Measurements from ENCODE around the gene GPC1. TPM values are rescaled to one million over a fixed set of nuclear protein-coding genes. Genes with fewer than 3 reads are reported as not detected.

The GPC1 gene
- total RNA-seq, 1 donor from 2014 or later: 187 TPM

- H3K4me3 ChIP-seq: no peak overlapping the region
- DNase-seq: no peak
- TF ChIP-seq, protein P1, sequence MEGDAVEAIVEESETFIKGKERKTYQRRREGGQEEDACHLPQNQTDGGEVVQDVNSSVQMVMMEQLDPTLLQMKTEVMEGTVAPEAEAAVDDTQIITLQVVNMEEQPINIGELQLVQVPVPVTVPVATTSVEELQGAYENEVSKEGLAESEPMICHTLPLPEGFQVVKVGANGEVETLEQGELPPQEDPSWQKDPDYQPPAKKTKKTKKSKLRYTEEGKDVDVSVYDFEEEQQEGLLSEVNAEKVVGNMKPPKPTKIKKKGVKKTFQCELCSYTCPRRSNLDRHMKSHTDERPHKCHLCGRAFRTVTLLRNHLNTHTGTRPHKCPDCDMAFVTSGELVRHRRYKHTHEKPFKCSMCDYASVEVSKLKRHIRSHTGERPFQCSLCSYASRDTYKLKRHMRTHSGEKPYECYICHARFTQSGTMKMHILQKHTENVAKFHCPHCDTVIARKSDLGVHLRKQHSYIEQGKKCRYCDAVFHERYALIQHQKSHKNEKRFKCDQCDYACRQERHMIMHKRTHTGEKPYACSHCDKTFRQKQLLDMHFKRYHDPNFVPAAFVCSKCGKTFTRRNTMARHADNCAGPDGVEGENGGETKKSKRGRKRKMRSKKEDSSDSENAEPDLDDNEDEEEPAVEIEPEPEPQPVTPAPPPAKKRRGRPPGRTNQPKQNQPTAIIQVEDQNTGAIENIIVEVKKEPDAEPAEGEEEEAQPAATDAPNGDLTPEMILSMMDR (IDR thresholded peaks at IDR 0.05; ENCODE audit: borderline replicate concordance): no peak
- peaks cover 22% of the 10 kb centered on the region for H3K36me3 ChIP-seq
- no peak overlapping the region for H3K27ac ChIP-seq (replicated peaks)
- intact Hi-C loops (cut with micrococcal nuclease): no loop called here
- no peaks in the 10 kb centered on the region for H3K27me3 ChIP-seq (ENCODE audit: low read depth)
- H3K4me1 ChIP-seq: peaks cover 20% of the 10 kb centered on the region
- peaks cover 2% of the 10 kb centered on the region for H3K9me3 ChIP-seq (replicated peaks)
These were observed 31.7 kb downstream of the GPC1 start for GRCh38 chr2:240467149-240467642.

DNA sequence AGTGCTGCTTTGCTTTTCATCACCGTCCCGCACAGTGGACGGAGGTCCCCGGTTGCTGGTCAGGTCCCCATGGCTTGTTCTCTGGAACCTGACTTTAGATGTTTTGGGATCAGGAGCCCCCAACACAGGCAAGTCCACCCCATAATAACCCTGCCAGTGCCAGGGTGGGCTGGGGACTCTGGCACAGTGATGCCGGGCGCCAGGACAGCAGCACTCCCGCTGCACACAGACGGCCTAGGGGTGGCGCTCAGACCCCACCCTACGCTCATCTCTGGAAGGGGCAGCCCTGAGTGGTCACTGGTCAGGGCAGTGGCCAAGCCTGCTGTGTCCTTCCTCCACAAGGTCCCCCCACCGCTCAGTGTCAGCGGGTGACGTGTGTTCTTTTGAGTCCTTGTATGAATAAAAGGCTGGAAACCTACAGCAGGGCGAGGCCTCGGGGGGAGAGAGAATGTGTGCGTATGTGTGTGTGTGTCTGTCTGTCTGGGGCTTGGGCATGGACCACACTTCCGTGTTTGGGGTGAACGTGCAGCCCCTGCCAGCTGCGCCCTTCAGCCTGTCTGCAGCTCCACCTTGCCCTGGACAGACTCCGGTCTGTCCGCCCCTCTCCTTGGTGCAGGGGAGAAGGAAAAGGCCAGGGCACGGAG is 32.3 kb downstream of the GPC1 start:
- TF ChIP-seq, protein P1 (IDR thresholded peaks at IDR 0.05; ENCODE audit: borderline replicate concordance): no peak
- H3K27me3 ChIP-seq (ENCODE audit: low read depth): no peaks in the 10 kb centered on the region
- intact Hi-C loops (cut with micrococcal nuclease): no loop called here

GRCh38 chr2:240468303-240469238 is 33.1 kb downstream of the GPC1 start:
- Histone ChIP-seq H3K4me3 (no peak overlapping the region), H3K9me3 (replicated peaks) (peaks cover 16% of the 10 kb centered on the region), H3K4me1 (peaks cover 20% of the 10 kb centered on the region), H3K36me3 (peaks cover 17% of the 10 kb centered on the region), H3K27ac (replicated peaks) (no peak overlapping the region), H3K27me3 (ENCODE audit: low read depth) (no peaks in the 10 kb centered on the region)
- TF ChIP-seq, protein P1 (IDR thresholded peaks at IDR 0.05; ENCODE audit: borderline replicate concordance): no peak
- intact Hi-C loops (cut with micrococcal nuclease): no loop called here
- DNase-seq: no peak

More for the DNA sequence above, 32.3 kb downstream of the GPC1 start:
- DNase-seq: no peak
- Histone ChIP-seq H3K27ac (replicated peaks) (no peak overlapping the region), H3K36me3 (peaks cover 17% of the 10 kb centered on the region), H3K4me3 (no peak overlapping the region), H3K9me3 (replicated peaks) (peaks cover 8% of the 10 kb centered on the region), H3K4me1 (peaks cover 20% of the 10 kb centered on the region)

GRCh38 chr2:240469239-240469636 is 33.8 kb downstream of the GPC1 start:
- intact Hi-C loops (cut with micrococcal nuclease): no loop called here
- no peak for DNase-seq
- Histone ChIP-seq H3K27ac (replicated peaks) (no peak overlapping the region), H3K4me3 (no peak overlapping the region), H3K4me1 (peaks cover 20% of the 10 kb centered on the region), H3K27me3 (ENCODE audit: low read depth) (no peaks in the 10 kb centered on the region), H3K36me3 (peaks cover 13% of the 10 kb centered on the region), H3K9me3 (replicated peaks) (peaks cover 22% of the 10 kb centered on the region)
- TF ChIP-seq, protein P1 (IDR thresholded peaks at IDR 0.05; ENCODE audit: borderline replicate concordance): no peak

DNA sequence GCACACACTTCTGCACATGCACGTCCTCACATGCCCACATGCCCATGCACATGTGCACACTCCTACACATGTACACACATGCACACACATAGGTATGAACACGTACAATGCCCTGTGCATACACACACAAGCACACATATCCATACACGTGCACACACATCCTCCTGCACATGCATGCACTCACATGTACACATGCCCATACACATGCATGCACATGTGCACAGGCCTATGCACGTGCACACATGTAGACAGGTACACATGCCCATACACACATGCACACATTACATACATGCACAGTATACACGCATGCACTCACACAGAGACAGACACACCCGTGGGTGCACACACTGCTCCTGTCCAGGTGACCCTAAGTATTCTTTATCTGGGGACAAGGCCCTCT is 34.3 kb downstream of the GPC1 start:
- peaks cover 28% of the 10 kb centered on the region for H3K9me3 ChIP-seq (replicated peaks)
- no peak overlapping the region for H3K27ac ChIP-seq (replicated peaks)
- H3K27me3 ChIP-seq (ENCODE audit: low read depth): no peaks in the 10 kb centered on the region
- DNase-seq: no peak
- intact Hi-C loops (cut with micrococcal nuclease): no loop called here
- TF ChIP-seq, protein P1 (IDR thresholded peaks at IDR 0.05; ENCODE audit: borderline replicate concordance): no peak
- H3K4me3 ChIP-seq: no peak overlapping the region
- H3K4me1 ChIP-seq: peaks cover 20% of the 10 kb centered on the region
- H3K36me3 ChIP-seq: peaks cover 12% of the 10 kb centered on the region

All from left ventricle myocardium inferior (tissue), 1 donor.